SK-N-SH treated with all-trans-retinoic acid at 6 μM for 48 hours (cell line): ENCODE results near the gene XPNPEP2.
A peak's percentile ranks its signal among the peaks of the same experiment; 100 is the strongest.

Experiments used
- ARNTL ChIP-seq: fragments of 450-650 bp; formaldehyde crosslinking; IDR thresholded peaks from 2 replicates; pipeline ENCODE4 v1.5.0; 2020; ENCODE audit warnings: low read depth, mild to moderate bottlenecking, moderate library complexity, borderline replicate concordance
- CSDC2 ChIP-seq: fragments of 250-450 bp; sonication (Bioruptor Pico); IDR thresholded peaks from 2 replicates; pipeline ENCODE4 v1.5.0; 2020; ENCODE audit warnings: mild to moderate bottlenecking, moderate library complexity
- GLIS3 ChIP-seq: fragments of 250-450 bp; sonication (Bioruptor Pico); IDR thresholded peaks from 2 replicates; pipeline ENCODE4 v1.5.0; 2020; ENCODE audit warnings: mild to moderate bottlenecking, moderate library complexity
- OSR1 ChIP-seq: fragments of 250-450 bp; sonication (Bioruptor Pico); IDR thresholded peaks from 2 replicates; pipeline ENCODE4 v1.8.0; 2022; ENCODE audit warnings: moderate library complexity, mild to moderate bottlenecking, inconsistent platforms
- POU6F1 ChIP-seq: fragments of 250-450 bp; sonication (Bioruptor Pico); IDR thresholded peaks from 2 replicates; pipeline ENCODE4 v1.8.0; 2021; ENCODE audit warnings: low read depth, mild to moderate bottlenecking, moderate library complexity, borderline replicate concordance
- RARB ChIP-seq: fragments of 250-450 bp; sonication (Bioruptor Pico); IDR thresholded peaks from 2 replicates; pipeline ENCODE4 v1.8.0; 2021; ENCODE audit warnings: mild to moderate bottlenecking, moderate library complexity
- SNAI2 ChIP-seq: fragments of 250-450 bp; sonication (Bioruptor Pico); IDR thresholded peaks from 2 replicates; pipeline ENCODE4 v1.5.0; 2020; ENCODE audit warnings: mild to moderate bottlenecking, moderate library complexity
- TOX ChIP-seq: fragments of 250-450 bp; sonication (Bioruptor Pico); IDR thresholded peaks from 2 replicates; pipeline ENCODE4 v1.8.0; 2021; ENCODE audit warnings: mild to moderate bottlenecking, moderate library complexity, borderline replicate concordance
- TSHZ2 ChIP-seq: fragments of 250-450 bp; sonication (Bioruptor Pico); IDR thresholded peaks from 2 replicates; pipeline ENCODE4 v1.5.0; 2020; ENCODE audit warnings: mild to moderate bottlenecking, moderate library complexity
- ZFP3 ChIP-seq: fragments of 250-450 bp; sonication (Bioruptor Pico); IDR thresholded peaks from 2 replicates; pipeline ENCODE4 v1.5.0; 2020; ENCODE audit warnings: mild to moderate bottlenecking, moderate library complexity
- ZFP30 ChIP-seq: fragments of 450-650 bp; formaldehyde crosslinking; IDR thresholded peaks from 2 replicates; pipeline ENCODE4 v1.5.0; 2022; ENCODE audit warnings: mild to moderate bottlenecking, moderate library complexity
- ZNF565 ChIP-seq: fragments of 450-650 bp; formaldehyde crosslinking; conservative IDR thresholded peaks from 2 replicates; pipeline ENCODE4 v1.5.0; 2020; ENCODE audit warnings: low read depth, mild to moderate bottlenecking, moderate library complexity
- ZNF70 ChIP-seq: fragments of 450-650 bp; formaldehyde crosslinking; IDR thresholded peaks from 2 replicates; pipeline ENCODE4 v1.5.0; 2020; ENCODE audit warnings: mild to moderate bottlenecking, moderate library complexity
- TF ChIP-seq, protein P1 (sequence below): fragments of 250-450 bp; sonication (Bioruptor Pico); IDR thresholded peaks from 2 replicates; pipeline ENCODE4 v1.8.0; 2020; ENCODE audit warnings: mild to moderate bottlenecking, moderate library complexity, borderline replicate concordance

- TF ChIP-seq GLIS3 (CRISPR knock-in tag) (no peak), ZNF70 (CRISPR knock-in tag) (no peak), RARB (no peak), ZNF565 (CRISPR knock-in tag) (no peak), ZFP3 (CRISPR knock-in tag) (no peak), POU6F1 (CRISPR knock-in tag) (no peak), ARNTL (no peak), CSDC2 (CRISPR knock-in tag) (0 out of 2 replicates have a peak, but pooled peaks have one; percentile 30), SNAI2 (no peak), TOX (CRISPR knock-in tag) (no peak), ZFP30 (CRISPR knock-in tag) (no peak), TSHZ2 (CRISPR knock-in tag) (no peak), OSR1 (no peak)
- TF ChIP-seq, protein P1, sequence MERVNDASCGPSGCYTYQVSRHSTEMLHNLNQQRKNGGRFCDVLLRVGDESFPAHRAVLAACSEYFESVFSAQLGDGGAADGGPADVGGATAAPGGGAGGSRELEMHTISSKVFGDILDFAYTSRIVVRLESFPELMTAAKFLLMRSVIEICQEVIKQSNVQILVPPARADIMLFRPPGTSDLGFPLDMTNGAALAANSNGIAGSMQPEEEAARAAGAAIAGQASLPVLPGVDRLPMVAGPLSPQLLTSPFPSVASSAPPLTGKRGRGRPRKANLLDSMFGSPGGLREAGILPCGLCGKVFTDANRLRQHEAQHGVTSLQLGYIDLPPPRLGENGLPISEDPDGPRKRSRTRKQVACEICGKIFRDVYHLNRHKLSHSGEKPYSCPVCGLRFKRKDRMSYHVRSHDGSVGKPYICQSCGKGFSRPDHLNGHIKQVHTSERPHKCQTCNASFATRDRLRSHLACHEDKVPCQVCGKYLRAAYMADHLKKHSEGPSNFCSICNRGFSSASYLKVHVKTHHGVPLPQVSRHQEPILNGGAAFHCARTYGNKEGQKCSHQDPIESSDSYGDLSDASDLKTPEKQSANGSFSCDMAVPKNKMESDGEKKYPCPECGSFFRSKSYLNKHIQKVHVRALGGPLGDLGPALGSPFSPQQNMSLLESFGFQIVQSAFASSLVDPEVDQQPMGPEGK, result no peak
These were observed 12.3 kb upstream of the XPNPEP2 start for GRCh38 chrX:129726307-129727111.
